Fibroblast of skin of left quadriceps (primary cell): ENCODE results near the gene TAS1R3.

Source experiments
- DNase-seq, 2 experiments: peaks; one replicate each; pipeline ENCODE4 v3.0.0-alpha.2; 2013; ENCODE audit warnings: low read depth in 2 of 2

The TAS1R3 gene

GRCh38 chr1:1340185-1340584 is 9.1 kb downstream of the TAS1R3 start:
- no peak for DNase-seq

- no peak for DNase-seq
These were observed 9.9 kb downstream of the TAS1R3 start for GRCh38 chr1:1340791-1341548.

- no peak for DNase-seq
These were observed 10.5 kb downstream of the TAS1R3 start for GRCh38 chr1:1341549-1342021.

- DNase-seq: no peak
These were observed 11.0 kb downstream of the TAS1R3 start for GRCh38 chr1:1342061-1342562.

DNA sequence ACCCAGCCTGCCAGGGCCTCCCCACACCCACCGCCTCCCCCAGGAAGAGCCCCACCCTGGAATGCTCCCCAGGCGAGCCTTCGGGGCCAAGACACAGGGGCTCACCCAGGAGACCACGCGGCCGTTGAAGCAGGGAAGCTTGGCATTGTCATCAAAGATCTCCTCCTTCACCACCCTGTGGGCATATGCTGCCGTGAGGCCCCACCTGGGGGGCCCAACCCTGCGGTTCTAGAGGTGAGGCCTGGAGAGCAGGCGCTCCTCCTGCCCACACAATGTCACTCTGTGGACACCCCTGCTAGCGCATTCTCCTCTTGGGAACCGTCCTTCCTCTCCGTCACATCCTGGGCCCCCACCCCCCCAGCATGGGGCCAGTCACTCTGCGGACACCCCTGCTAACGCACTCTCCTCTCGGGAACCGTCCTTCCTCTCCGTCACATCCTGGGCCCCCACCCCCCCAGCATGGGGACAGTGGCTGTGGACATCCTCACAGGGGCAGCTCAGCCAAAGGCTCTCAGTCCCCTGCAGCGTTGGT is 11.6 kb downstream of the TAS1R3 start:
- no peak for DNase-seq

GRCh38 chr1:1343811-1344421 is 12.8 kb downstream of the TAS1R3 start:
- no peak for DNase-seq

GRCh38 chr1:1344655-1345361 is 13.7 kb downstream of the TAS1R3 start:
- no peak for DNase-seq

DNA sequence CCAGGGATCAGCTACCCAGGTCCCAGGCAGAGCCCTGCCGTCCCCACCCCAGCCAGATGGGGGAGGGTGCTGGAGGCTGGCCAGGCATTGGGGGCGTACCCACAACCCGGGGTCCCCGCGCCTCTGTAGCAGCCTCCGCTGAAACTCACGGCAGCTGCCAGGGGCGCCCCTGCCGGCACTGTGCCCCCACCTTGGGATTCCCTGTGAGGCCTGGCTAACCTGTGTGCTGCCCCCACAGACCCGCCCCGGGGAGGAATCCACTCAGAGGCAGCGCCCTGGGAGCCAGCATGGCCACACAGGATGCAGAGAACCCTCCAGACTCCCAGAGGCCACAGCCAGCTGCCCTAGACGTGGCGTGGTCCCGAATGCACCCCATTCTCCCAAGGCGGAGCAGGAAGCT is 14.3 kb downstream of the TAS1R3 start:
- no peak for DNase-seq

DNA sequence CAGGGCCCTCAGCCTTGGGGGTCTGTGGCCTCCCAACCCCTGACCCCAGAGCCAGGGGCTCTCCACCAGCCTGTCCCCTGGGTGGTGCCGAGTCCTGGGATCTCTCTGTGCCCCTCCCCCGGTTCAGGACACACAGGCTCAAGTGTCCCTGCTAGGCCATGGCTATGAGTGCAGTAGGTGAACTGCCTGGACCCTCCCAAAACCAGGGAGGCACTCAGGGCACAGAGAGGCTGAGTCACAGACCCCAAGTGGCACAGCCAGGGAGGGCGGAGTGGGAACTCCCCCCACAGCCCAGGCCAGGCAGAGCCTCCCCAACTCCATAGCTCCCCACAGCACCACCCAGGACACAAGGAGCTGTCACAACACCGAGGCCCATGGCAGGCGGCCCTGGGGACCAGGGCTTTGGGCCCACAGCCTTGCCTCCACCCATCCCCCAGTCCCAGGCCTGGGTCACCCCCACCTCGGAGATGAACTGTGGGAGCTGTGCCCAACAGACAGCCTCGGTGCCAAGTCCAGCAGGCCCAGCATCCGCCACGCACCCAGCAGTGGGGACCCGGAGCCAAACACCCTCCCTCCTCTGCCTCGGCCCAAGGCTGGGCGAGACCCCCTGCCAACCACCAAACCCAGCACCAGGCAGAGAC is 14.9 kb downstream of the TAS1R3 start:
- DNase-seq: no peak

- DNase-seq: no peak
These were observed 15.4 kb downstream of the TAS1R3 start for GRCh38 chr1:1346501-1346890.

DNA sequence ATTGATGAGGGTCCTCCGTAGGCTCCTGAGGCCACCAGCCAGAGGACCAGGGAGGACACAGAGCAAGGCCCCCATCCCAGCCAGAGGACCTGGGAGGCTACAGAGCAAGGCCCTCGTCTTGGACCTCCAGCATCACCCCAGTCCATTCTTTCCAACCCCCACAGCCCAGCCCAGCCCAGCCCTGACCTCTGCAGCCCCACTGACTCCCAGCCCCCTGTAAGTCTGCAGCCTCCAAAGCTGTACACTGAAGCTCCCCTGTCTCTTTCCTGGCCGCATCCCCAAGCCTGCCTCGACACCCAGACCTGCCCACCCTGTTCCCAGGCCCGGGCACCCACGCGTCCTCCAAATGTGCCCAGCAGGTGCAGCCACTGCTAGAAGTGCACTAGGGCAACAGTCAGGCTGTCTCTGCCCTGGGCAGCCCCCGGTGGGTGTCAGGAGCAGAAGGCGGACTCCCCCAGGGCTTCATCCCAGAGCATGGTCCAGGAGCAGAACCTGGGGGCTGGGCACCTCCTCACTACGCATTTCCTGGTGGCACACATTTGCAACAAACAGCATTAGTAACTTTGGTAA is 16.0 kb downstream of the TAS1R3 start:
- no peak for DNase-seq

DNA sequence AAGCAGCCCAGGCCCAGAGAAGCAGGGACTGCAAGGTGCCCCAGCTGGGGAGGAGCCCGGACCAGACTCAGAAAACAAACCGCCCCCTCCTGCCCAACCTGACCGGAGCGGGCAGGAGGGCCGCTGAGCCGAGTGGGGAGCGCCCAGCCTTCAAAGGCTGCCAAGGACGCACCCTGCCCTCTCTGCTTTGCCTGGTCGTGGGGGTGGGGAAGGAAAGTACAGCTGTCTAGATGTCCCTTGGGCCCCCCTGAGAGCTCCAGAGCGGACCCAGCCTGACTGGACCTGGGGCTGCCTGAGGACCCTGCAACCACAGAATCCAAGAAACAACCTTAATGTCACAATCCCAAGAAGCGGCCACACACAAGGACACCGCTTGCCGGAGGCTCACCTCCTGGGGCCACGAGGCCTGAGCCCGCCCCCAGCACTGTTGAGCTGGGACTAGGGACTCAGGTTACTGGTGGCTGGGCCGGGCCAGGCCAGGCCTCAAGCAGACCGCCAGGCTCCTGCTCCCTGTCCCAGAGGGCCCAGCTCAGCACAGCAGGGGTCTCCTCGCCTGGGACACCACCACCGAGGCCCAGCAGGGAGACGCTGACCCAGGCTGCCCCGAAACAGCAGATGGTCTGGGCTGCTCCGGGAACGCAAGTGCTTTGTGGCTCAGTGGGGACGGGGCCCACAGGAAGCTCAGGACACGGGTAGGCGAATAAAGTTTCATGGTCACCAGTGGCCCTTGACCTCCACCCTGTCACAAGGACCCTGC is 16.8 kb downstream of the TAS1R3 start:
- no peak for DNase-seq

GRCh38 chr1:1348420-1349255 is 17.6 kb downstream of the TAS1R3 start:
- DNase-seq: no peak

DNA sequence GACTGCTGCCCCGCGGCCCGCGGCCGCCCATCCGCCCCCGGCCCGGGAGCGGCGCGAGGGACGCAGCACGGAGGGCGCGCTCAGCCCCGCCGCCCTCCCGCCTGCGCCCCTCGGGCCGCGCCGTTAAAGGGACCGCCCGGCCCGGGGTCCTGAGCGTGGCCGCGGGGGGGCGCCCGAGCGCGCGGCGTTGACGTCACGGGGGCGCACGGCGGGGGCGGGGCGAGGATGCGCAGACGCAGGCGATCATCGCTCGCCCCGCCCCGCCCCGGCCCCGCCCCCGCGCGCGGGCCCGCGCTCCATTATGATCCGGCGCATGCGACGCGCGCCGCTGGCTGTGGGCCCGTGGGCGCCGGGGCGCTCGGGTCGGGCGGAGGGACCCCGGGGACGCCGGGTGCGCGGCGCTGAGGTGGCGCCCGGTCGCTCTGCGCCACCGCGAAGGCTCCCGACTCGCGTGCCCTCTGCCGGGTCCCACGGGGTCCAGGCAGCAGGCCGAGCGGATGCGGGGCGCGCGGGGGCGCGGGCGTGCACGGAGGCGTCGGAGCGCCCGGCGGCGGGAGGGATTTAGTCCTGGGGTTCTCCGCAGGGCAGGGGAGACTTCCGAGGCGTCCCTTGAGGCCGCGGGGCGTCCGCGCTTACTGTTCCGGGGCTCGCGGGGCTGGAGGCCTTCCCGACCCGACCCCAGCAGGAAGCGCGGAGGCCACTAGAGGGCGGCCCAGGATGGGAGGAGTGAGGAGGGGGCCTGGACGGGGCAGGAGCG is 18.4 kb downstream of the TAS1R3 start, which contains the start of gene DVL1:
Gene DVL1 (minus strand): TSS at position 163 of the 757 bp plus-strand sequence. CDS start 353 bp downstream, outside the sequence.
- peak; percentile 29 to 34 for DNase-seq

GRCh38 chr1:1351511-1352427 is 20.7 kb downstream of the TAS1R3 start:
- DNase-seq: no peak

DNA sequence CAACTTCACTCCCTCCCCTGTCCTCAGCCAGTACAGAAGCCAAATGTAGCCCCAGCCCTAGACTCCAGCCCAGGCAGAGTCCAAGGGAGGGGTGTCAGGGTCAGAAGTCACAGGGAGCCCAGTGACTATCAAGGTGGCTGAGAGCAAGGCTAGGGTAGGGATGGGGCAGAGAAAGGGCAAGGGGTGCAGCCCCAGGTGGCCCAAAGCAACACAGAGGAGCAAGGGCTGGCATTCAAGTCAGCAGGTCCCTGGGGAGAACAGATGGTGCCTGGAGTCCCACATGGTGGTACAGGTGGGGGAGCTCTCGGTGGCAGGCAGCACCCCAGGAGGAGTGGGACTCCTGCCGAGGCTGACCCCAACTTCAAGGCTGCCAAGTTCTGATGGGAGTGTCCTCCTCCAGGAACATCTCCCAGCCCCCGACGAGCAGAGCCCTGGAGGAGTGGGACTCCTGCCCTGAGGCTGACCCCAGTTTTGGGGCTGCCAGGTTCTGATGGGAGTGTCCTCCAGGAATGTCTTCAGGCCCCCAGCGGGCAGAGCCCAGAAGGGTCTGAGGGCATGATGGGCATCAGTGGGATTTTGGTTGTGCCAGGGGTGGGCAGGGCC is 21.8 kb downstream of the TAS1R3 start:
- no peak for DNase-seq

DNA sequence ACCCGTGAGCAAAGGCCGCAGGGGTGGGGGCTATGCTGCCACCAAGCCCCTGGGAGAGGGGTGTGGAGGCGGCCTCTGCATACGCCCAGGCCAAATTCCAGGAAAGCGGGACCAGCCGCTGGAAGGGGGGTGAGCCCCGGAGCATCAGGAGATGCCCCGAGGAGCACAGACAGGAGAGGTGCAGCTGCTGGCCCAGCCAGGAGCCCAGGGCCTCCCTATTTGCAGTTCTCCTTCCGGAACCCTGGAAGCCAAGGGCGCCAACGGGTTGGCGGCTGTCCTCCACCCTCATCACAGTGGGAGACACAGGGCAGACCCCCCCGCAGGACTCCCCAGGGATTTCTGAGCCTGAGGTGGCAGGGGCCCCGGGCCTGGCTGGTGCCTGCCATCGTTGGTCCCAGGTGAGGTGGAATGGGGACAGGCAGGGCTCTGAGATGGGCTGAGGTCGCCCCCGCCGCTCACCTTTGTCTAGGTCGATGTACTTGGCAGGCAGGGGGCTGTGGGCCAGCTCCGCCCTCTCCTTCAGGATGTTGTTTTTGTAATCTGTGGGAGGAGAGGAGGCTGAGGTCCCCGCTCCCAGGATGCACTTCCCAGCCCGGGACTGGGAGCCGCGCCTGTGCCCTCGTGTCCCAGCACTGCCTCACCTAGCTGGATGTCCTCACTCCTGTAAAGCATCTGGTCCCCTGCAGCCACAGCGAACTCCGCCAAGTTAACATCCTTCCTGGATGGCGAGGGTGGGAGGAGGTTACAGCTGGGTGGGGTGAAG is 22.5 kb downstream of the TAS1R3 start:
- no peak for DNase-seq
